Measurements from ENCODE around the gene TEC. TPM values are rescaled to one million over a fixed set of nuclear protein-coding genes. Genes with fewer than 3 reads are reported as not detected.

Gene TEC
- total RNA-seq, 5 donors from 2014 or later (not counting 1 experiment from before 2014, with no cell fraction given), result 1.7 to 5.4 (median 2.5) TPM

DNA sequence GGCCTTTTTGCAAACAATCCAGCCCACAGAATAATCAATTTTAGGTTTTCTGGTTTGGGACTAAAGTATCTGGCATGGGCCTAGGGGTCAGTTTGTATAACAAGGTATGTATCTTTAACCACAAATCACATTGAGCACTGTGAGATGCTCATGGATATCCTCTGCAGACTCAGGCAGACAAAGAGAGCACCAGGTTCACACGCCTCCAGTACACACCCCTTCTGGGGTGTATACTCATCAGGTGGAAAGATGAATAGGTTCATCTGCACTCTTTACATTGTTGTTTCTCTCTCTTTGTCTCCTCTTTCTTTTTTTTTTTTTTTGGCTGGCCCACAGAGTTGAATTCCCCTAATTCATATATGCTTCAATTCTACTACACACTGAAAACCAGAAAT is 21.1 kb downstream of the TEC start:
- POLR2A ChIA-PET, result no interaction called here
- ATAC-seq (replicated peaks in 1 of 4) (no peak), DNase-seq (no peak)
- no peak overlapping the region for H3K27ac ChIP-seq (ENCODE audit: low read length)
- no peaks in the 10 kb centered on the region for H3K27me3 ChIP-seq (replicated peaks in 1 of 2; ENCODE audit: control insufficient read depth in 2 of 2, extremely low read depth in 1 of 2, insufficient read depth in 2 of 2, low read length in 1 of 2)
- H3K4me3 Mint-ChIP-seq, result no peak overlapping the region
- H3K9me3 ChIP-seq, result no peaks in the 10 kb centered on the region
- H3K4me1 ChIP-seq (ENCODE audit: control insufficient read depth in 1 of 2, extremely low read depth in 1 of 2, insufficient read depth in 2 of 2, low read length in 2 of 2), result no peaks in the 10 kb centered on the region
- H3K36me3 ChIP-seq (ENCODE audit: control insufficient read depth in 2 of 2, extremely low read depth in 1 of 2, insufficient read depth in 1 of 2, low read length in 1 of 2), result no peaks in the 10 kb centered on the region
- no CpG with 5 or more reads among the region's 1 CpG for WGBS (ENCODE audit: insufficient coverage)
- CTCF ChIA-PET, result interaction anchor here (0.7 kb wide), 2 partner anchors 27 to 59 kb away, joined by 5 to 12 read pairs; no protein-coding TSS in a partner anchor
- no peak overlapping the region for H3K4me3 ChIP-seq (ENCODE audit: control insufficient read depth in 1 of 2, extremely low read depth in 1 of 2, low read length in 1 of 2)
- peaks cover 0 to 3% (median 0%) of the 10 kb centered on the region in 3 donors for H3K4me1 Mint-ChIP-seq
- H3K27ac Mint-ChIP-seq, result no peak overlapping the region
- no peaks in the 10 kb centered on the region for H3K36me3 Mint-ChIP-seq
- no peaks in the 10 kb centered on the region for H3K27me3 Mint-ChIP-seq
- no peaks in the 10 kb centered on the region for H3K9me3 Mint-ChIP-seq

GRCh38 chr4:48247878-48248558 is 21.6 kb downstream of the TEC start:
- Mint-ChIP-seq H3K4me1 (peaks cover 0 to 3% (median 0%) of the 10 kb centered on the region in 3 donors), H3K27ac (no peak overlapping the region), H3K9me3 (no peaks in the 10 kb centered on the region), H3K36me3 (no peaks in the 10 kb centered on the region), H3K27me3 (no peaks in the 10 kb centered on the region), H3K4me3 (no peak overlapping the region)
- Histone ChIP-seq H3K27me3 (replicated peaks in 1 of 2; ENCODE audit: control insufficient read depth in 2 of 2, extremely low read depth in 1 of 2, insufficient read depth in 2 of 2, low read length in 1 of 2) (no peaks in the 10 kb centered on the region), H3K27ac (ENCODE audit: low read length) (no peak overlapping the region), H3K4me1 (ENCODE audit: control insufficient read depth in 1 of 2, extremely low read depth in 1 of 2, insufficient read depth in 2 of 2, low read length in 2 of 2) (no peaks in the 10 kb centered on the region), H3K9me3 (no peaks in the 10 kb centered on the region), H3K4me3 (ENCODE audit: control insufficient read depth in 1 of 2, extremely low read depth in 1 of 2, low read length in 1 of 2) (no peak overlapping the region), H3K36me3 (ENCODE audit: control insufficient read depth in 2 of 2, extremely low read depth in 1 of 2, insufficient read depth in 1 of 2, low read length in 1 of 2) (no peaks in the 10 kb centered on the region)
- ChIA-PET POLR2A (no interaction called here), CTCF (no interaction called here)
- ATAC-seq (replicated peaks in 1 of 4), result no peak
- WGBS (ENCODE audit: insufficient coverage), result 90% methylated on average over 3 of the region's 5 CpGs
- no peak for DNase-seq

DNA sequence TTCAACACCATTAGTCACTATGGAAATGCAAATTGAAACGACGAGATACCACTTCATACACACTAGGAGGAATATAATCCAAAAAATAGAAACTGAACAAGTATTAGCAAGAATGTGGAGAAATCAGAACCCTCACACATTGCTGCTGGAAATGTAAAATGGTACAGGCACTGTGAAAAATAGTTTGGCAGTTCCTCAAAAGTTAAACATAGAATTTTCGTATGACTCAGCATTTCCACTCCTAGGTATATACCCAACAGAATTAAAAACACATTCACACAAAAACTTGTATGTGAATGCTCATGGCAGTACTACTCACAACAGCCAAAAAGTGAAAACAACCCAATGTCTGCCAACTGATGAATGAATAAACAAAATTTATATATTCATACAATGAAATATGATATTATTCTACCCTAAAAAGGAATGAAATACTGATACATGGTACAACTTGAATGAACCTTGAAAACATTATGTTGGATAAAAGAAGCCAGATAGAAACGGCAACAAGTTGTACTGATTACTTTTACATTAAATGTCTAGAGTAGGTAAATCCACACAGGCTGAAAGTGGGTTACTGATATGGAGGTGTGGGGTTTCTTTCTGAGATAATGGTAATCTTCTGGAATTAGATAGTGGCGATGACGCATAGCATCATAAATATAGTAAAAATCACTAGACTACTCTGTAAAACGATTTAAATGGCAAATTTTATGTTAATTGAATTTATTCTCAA is 22.3 kb downstream of the TEC start:
- ATAC-seq (replicated peaks in 1 of 4) (no peak), DNase-seq (no peak)
- Histone ChIP-seq H3K9me3 (no peaks in the 10 kb centered on the region), H3K4me1 (ENCODE audit: control insufficient read depth in 1 of 2, extremely low read depth in 1 of 2, insufficient read depth in 2 of 2, low read length in 2 of 2) (no peaks in the 10 kb centered on the region), H3K36me3 (ENCODE audit: control insufficient read depth in 2 of 2, extremely low read depth in 1 of 2, insufficient read depth in 1 of 2, low read length in 1 of 2) (no peaks in the 10 kb centered on the region), H3K27me3 (replicated peaks in 1 of 2; ENCODE audit: control insufficient read depth in 2 of 2, extremely low read depth in 1 of 2, insufficient read depth in 2 of 2, low read length in 1 of 2) (no peaks in the 10 kb centered on the region), H3K27ac (ENCODE audit: low read length) (no peak overlapping the region), H3K4me3 (ENCODE audit: control insufficient read depth in 1 of 2, extremely low read depth in 1 of 2, low read length in 1 of 2) (no peak overlapping the region)
- Mint-ChIP-seq H3K36me3 (no peaks in the 10 kb centered on the region), H3K9me3 (no peaks in the 10 kb centered on the region), H3K4me3 (no peak overlapping the region), H3K27me3 (no peaks in the 10 kb centered on the region), H3K27ac (no peak overlapping the region), H3K4me1 (peaks cover 0 to 5% (median 2%) of the 10 kb centered on the region in 3 donors)
- POLR2A ChIA-PET, result no interaction called here
- no CpG with 5 or more reads among the region's 7 CpGs for WGBS (ENCODE audit: insufficient coverage)
- CTCF ChIA-PET, result no interaction called here

- Histone ChIP-seq H3K27me3 (replicated peaks in 1 of 2; ENCODE audit: control insufficient read depth in 2 of 2, extremely low read depth in 1 of 2, insufficient read depth in 2 of 2, low read length in 1 of 2) (no peaks in the 10 kb centered on the region), H3K9me3 (no peaks in the 10 kb centered on the region), H3K4me1 (ENCODE audit: control insufficient read depth in 1 of 2, extremely low read depth in 1 of 2, insufficient read depth in 2 of 2, low read length in 2 of 2) (no peaks in the 10 kb centered on the region), H3K27ac (ENCODE audit: low read length) (no peak overlapping the region), H3K36me3 (ENCODE audit: control insufficient read depth in 2 of 2, extremely low read depth in 1 of 2, insufficient read depth in 1 of 2, low read length in 1 of 2) (no peaks in the 10 kb centered on the region), H3K4me3 (ENCODE audit: control insufficient read depth in 1 of 2, extremely low read depth in 1 of 2, low read length in 1 of 2) (no peak overlapping the region)
- DNase-seq (no peak), ATAC-seq (replicated peaks in 1 of 4) (no peak)
- WGBS (ENCODE audit: insufficient coverage), result no CpG with 5 or more reads among the region's 4 CpGs
- Mint-ChIP-seq H3K27ac (no peak overlapping the region), H3K9me3 (no peaks in the 10 kb centered on the region), H3K36me3 (no peaks in the 10 kb centered on the region), H3K27me3 (no peaks in the 10 kb centered on the region), H3K4me1 (peaks cover 0 to 2% (median 2%) of the 10 kb centered on the region in 3 donors), H3K4me3 (no peak overlapping the region)
- ChIA-PET POLR2A (no interaction called here), CTCF (no interaction called here)
These were observed 25.0 kb downstream of the TEC start for GRCh38 chr4:48244665-48245064.

DNA sequence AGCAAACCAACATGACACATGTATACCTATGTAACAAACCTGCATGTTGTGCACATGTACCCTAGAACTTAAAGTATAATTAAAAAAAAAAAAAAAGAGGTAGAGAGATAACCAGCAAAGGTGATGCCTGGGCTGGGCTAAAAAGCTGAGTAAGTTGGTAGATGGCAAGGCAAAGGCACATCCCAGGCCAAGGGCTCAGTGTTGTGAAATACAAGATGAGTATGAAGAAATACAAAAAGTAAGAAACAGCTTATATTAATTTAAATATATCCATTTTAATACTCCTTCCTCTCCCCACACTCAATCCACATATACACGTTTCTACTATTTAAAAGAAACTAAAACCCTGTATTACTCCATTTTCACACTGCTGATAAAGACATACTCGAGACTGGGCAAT is 25.8 kb downstream of the TEC start:
- ChIA-PET POLR2A (interaction anchor here in 1 of 2 donors (0.5 kb wide), 1 partner anchor 9 kb away, joined by 5 read pairs; no protein-coding TSS in a partner anchor), CTCF (no interaction called here)
- no peak for DNase-seq
- H3K4me3 Mint-ChIP-seq, result no peak overlapping the region
- H3K27ac Mint-ChIP-seq, result no peak overlapping the region
- H3K27me3 ChIP-seq (replicated peaks in 1 of 2; ENCODE audit: control insufficient read depth in 2 of 2, extremely low read depth in 1 of 2, insufficient read depth in 2 of 2, low read length in 1 of 2), result no peaks in the 10 kb centered on the region
- H3K4me3 ChIP-seq (ENCODE audit: control insufficient read depth in 1 of 2, extremely low read depth in 1 of 2, low read length in 1 of 2), result no peak overlapping the region
- H3K36me3 Mint-ChIP-seq, result no peaks in the 10 kb centered on the region
- WGBS (ENCODE audit: insufficient coverage), result no CpG with 5 or more reads among the region's 2 CpGs
- H3K9me3 ChIP-seq, result no peaks in the 10 kb centered on the region
- H3K36me3 ChIP-seq (ENCODE audit: control insufficient read depth in 2 of 2, extremely low read depth in 1 of 2, insufficient read depth in 1 of 2, low read length in 1 of 2), result no peaks in the 10 kb centered on the region
- peaks cover 0 to 2% (median 2%) of the 10 kb centered on the region in 3 donors for H3K4me1 Mint-ChIP-seq
- no peak overlapping the region for H3K27ac ChIP-seq (ENCODE audit: low read length)
- no peaks in the 10 kb centered on the region for H3K9me3 Mint-ChIP-seq
- no peaks in the 10 kb centered on the region for H3K27me3 Mint-ChIP-seq
- no peaks in the 10 kb centered on the region for H3K4me1 ChIP-seq (ENCODE audit: control insufficient read depth in 1 of 2, extremely low read depth in 1 of 2, insufficient read depth in 2 of 2, low read length in 2 of 2)
- ATAC-seq (replicated peaks in 1 of 4), result no peak

- POLR2A ChIA-PET, result interaction anchor here in 1 of 2 donors (0.5 kb wide), 1 partner anchor 10 kb away, joined by 5 read pairs; no protein-coding TSS in a partner anchor
- 93% methylated on average over 3 of the region's 3 CpGs for WGBS (ENCODE audit: insufficient coverage)
- Histone ChIP-seq H3K9me3 (no peaks in the 10 kb centered on the region), H3K36me3 (ENCODE audit: control insufficient read depth in 2 of 2, extremely low read depth in 1 of 2, insufficient read depth in 1 of 2, low read length in 1 of 2) (no peaks in the 10 kb centered on the region), H3K4me1 (ENCODE audit: control insufficient read depth in 1 of 2, extremely low read depth in 1 of 2, insufficient read depth in 2 of 2, low read length in 2 of 2) (no peaks in the 10 kb centered on the region), H3K27ac (ENCODE audit: low read length) (no peak overlapping the region), H3K27me3 (replicated peaks in 1 of 2; ENCODE audit: control insufficient read depth in 2 of 2, extremely low read depth in 1 of 2, insufficient read depth in 2 of 2, low read length in 1 of 2) (no peaks in the 10 kb centered on the region), H3K4me3 (ENCODE audit: control insufficient read depth in 1 of 2, extremely low read depth in 1 of 2, low read length in 1 of 2) (no peak overlapping the region)
- no peaks in the 10 kb centered on the region for H3K27me3 Mint-ChIP-seq
- no peak overlapping the region for H3K4me3 Mint-ChIP-seq
- no peaks in the 10 kb centered on the region for H3K9me3 Mint-ChIP-seq
- CTCF ChIA-PET, result no interaction called here
- H3K27ac Mint-ChIP-seq, result no peak overlapping the region
- peaks cover 0 to 2% (median 2%) of the 10 kb centered on the region in 3 donors for H3K4me1 Mint-ChIP-seq
- no peak for DNase-seq
- no peak for ATAC-seq (replicated peaks in 1 of 4)
- no peaks in the 10 kb centered on the region for H3K36me3 Mint-ChIP-seq
These were observed 26.2 kb downstream of the TEC start for GRCh38 chr4:48243429-48243828.

Data from T-cell (primary cell).